HepG2 (cell line): ENCODE data around the gene ZNF644. TPM values are rescaled to one million over a fixed set of nuclear protein-coding genes. Genes with fewer than 3 reads are reported as not detected.

Source experiments
- AGO1 ChIP-seq: fragments of 200-400 bp; formaldehyde crosslinking; IDR thresholded peaks from 2 replicates; pipeline ENCODE4 v1.6.1; 2017; ENCODE audit warnings: mild to moderate bottlenecking, low read depth, low read length, moderate library complexity; ENCODE audit not compliant: poor library complexity, severe bottlenecking
- AHR ChIP-seq: IDR thresholded peaks from 2 replicates; pipeline ENCODE4 v1.6.1; 2018; ENCODE audit warnings: missing genetic modification reagents, missing compliant biosample characterization
- ATF1 ChIP-seq: IDR thresholded peaks from 2 replicates; pipeline ENCODE4 v1.6.1; 2016; ENCODE audit warnings: mild to moderate bottlenecking, control low read depth
- CAMTA2 ChIP-seq: sonication (generic); formaldehyde crosslinking; IDR thresholded peaks from 2 replicates; pipeline ENCODE4 v1.4.0; 2020; ENCODE audit warnings: mild to moderate bottlenecking, missing genetic modification reagents, borderline replicate concordance
- DDIT3 ChIP-seq: sonication (generic); formaldehyde crosslinking; IDR thresholded peaks from 2 replicates; pipeline ENCODE4 v1.4.0; 2020; ENCODE audit warnings: mild to moderate bottlenecking, missing genetic modification reagents
- FOSL2 ChIP-seq: sonication (generic); formaldehyde crosslinking; IDR thresholded peaks from 2 replicates; pipeline ENCODE4 v1.4.0; 2020; ENCODE audit warnings: missing genetic modification reagents
- FOXK2 ChIP-seq: fragments of 450-650 bp; IDR thresholded peaks from 2 replicates; pipeline ENCODE4 v1.6.1; 2016
- LRRFIP1 ChIP-seq: sonication (generic); formaldehyde crosslinking; conservative IDR thresholded peaks from 2 replicates; pipeline ENCODE4 v1.4.0; 2020; ENCODE audit warnings: missing genetic modification reagents
- MAFK ChIP-seq, 2 experiments: IDR thresholded peaks in 1 of 2; conservative IDR thresholded peaks in 1 of 2; 2 replicates each; pipeline ENCODE4 v1.6.1; 2011; ENCODE audit warnings: improper control_type of control experiment in 2 of 2, low read length in 2 of 2
- MBD4 ChIP-seq: IDR thresholded peaks from 2 replicates; pipeline ENCODE4 v1.6.1; 2012; ENCODE audit warnings: low read length, inconsistent platforms, borderline replicate concordance
- NR0B2 ChIP-seq: sonication (generic); formaldehyde crosslinking; IDR thresholded peaks from 2 replicates; pipeline ENCODE4 v1.4.0; 2020; ENCODE audit warnings: mild to moderate bottlenecking, missing genetic modification reagents
- RFX1 ChIP-seq: fragments of 450-650 bp; IDR thresholded peaks from 2 replicates; pipeline ENCODE4 v1.6.1; 2017
- TBX2 ChIP-seq: sonication (generic); formaldehyde crosslinking; IDR thresholded peaks from 2 replicates; pipeline ENCODE4 v1.5.0; 2020; ENCODE audit warnings: missing genetic modification reagents, mild to moderate bottlenecking, borderline replicate concordance
- TFDP1 ChIP-seq: IDR thresholded peaks from 2 replicates; pipeline ENCODE4 v1.6.1; 2016; ENCODE audit warnings: missing compliant biosample characterization, missing genetic modification reagents, borderline replicate concordance
- TFE3 ChIP-seq: IDR thresholded peaks from 2 replicates; pipeline ENCODE4 v1.6.1; 2016
- YEATS2 ChIP-seq: sonication (generic); formaldehyde crosslinking; IDR thresholded peaks from 2 replicates; pipeline ENCODE4 v1.4.0; 2020; ENCODE audit warnings: missing genetic modification reagents, borderline replicate concordance
- ZKSCAN1 ChIP-seq: fragments of 150-350 bp; IDR thresholded peaks from 2 replicates; pipeline ENCODE4 v1.6.1; 2014; ENCODE audit warnings: low read length
- ZNF263 ChIP-seq: sonication (generic); formaldehyde crosslinking; IDR thresholded peaks from 2 replicates; pipeline ENCODE4 v1.4.0; 2020; ENCODE audit warnings: missing genetic modification reagents
- ZNF431 ChIP-seq: sonication (generic); formaldehyde crosslinking; IDR thresholded peaks from 2 replicates; pipeline ENCODE4 v1.9.0; 2022; ENCODE audit warnings: missing genetic modification reagents, low read depth, mild to moderate bottlenecking, borderline replicate concordance
- polyA plus RNA-seq, 8 experiments: library from polyadenylated mRNA; depleted of rRNA in 3 of 8; stranded (reverse) in 7 of 8; unstranded in 1 of 8; fragments of >200 nt; fragmentation: Illumina TruSeq in 4 of 8; extraction: Trizol in 4 of 8; gene quantifications; 2 replicates each; pipeline versions ENCODE4 v1.2.1 to v1.2.3, GENCODE V29; 2011 to 2016; ENCODE audit warnings: low read depth in 4 of 8, missing spikeins in 1 of 8, mixed read lengths in 1 of 8; ENCODE audit not compliant: insufficient read depth in 1 of 8
- total RNA-seq, 5 experiments: library from RNA; depleted of rRNA; stranded (reverse); fragments of >200 nt; fragmentation: Illumina TruSeq; extraction: Trizol; gene quantifications; 2 replicates each; pipeline ENCODE4 v1.2.3, GENCODE V29; 2016; ENCODE audit warnings: low read depth in 1 of 5

Gene ZNF644
- total and polyA plus RNA-seq, 2 of the 13 experiments (the other 11 are each of a cell fraction or from before 2014, with no cell fraction given): 17.7 to 51.7 TPM

- TF ChIP-seq TFDP1 (CRISPR knock-in tag) (peak; percentile 99), YEATS2 (CRISPR knock-in tag) (peak; percentile 86; the same call in 1 of the 2 replicates), RFX1 (no peak), AGO1 (peak; percentile 45), LRRFIP1 (CRISPR knock-in tag) (no peak), MAFK (conservative IDR thresholded peaks at IDR 0.05 in 1 of 2, IDR thresholded peaks at IDR 0.05 in 1 of 2; ENCODE audit: low read length in 2 of 2) (no peak), ZKSCAN1 (no peak), FOXK2 (no peak), ZNF431 (CRISPR knock-in tag) (peak; percentile 66), DDIT3 (CRISPR knock-in tag) (no peak), NR0B2 (no peak), CAMTA2 (CRISPR knock-in tag) (no peak), AHR (CRISPR knock-in tag) (peak; percentile 75), TFE3 (peak; percentile 39; the same call in 1 of the 2 replicates), ZNF263 (CRISPR knock-in tag) (peak; percentile 39; the same call in 1 of the 2 replicates), TBX2 (peak; percentile 87), FOSL2 (CRISPR knock-in tag) (peak; percentile 37), MBD4 (no peak), ATF1 (CRISPR knock-in tag) (0 out of 2 replicates have a peak, but pooled peaks have one; percentile 64)
These were observed at the start of gene ZNF644 (continued) for GRCh38 chr1:91021686-91022517.
